CD4-positive, alpha-beta T cell treated with Interleukin-6 for 4 hours (primary cell): Measurements from ENCODE around the gene FYB2.
"Not testable (repeated sequence)": the region's sequence is repeated elsewhere in the genome, so short reads cannot be mapped to it uniquely, and the experiment has no call there.

ENCODE experiments used
- DNase-seq: peaks from one replicate; pipeline ENCODE4 v3.0.0-alpha.2; 2020; ENCODE audit warnings: mixed read lengths

Gene FYB2

DNA sequence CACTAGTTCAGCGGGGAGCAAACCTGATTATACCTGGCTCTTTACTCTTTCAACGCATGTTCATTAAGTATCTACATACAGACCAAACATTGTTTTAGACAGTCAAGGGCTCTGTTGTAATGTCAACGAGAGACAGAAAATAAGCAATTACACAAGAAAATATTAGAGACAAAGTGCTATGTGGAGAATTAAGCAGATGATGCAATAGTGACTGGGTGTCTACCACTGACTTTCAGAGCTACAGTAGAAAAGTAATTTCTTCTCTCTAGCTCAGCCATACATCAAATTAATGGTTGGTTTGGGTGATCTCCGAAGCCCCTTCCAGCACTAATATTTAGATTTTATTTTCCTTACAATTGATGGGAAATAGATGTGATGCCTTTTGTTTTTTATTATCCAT, 23.3 kb downstream of the FYB2 start:
- DNase-seq = no peak

DNA sequence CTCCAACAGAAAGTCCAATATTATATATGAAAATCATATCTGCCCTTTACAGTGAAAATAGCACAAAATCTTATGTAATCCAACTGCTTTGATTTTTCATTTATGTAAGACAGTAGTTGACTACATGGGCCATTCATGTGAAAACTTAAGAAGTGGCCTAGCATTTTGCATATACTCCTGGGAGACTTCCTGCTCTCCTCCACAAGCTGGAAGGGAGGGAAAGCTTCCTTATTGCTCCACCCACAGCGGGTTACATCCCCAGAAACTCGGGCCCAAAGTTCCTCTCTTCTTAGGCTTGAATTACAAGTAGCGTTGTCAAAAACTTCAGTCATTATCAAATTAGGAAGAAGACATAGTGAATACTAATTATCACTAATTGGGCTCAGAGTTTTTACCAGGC, 29.2 kb downstream of the FYB2 start:
- DNase-seq = no peak

DNA sequence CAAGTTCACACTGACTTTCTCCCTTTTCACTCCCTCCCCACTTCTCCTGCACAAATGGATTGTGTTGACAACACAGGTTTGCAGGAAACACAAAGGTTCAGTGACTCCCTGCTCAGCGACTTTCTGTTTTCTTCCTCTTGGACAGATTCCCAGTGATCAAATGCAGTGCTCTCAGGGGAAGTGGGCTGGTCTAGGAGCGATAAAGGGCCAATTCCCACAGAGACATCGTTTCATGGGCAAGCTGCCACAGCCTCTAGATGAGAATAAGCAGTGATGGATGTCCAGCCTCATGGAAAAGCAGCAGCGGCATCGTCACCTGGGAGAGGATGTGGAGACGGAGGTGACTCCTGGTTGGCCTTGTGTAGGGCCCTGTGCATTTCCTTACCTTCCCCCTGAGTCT, 30.6 kb downstream of the FYB2 start:
- no peak for DNase-seq

DNA sequence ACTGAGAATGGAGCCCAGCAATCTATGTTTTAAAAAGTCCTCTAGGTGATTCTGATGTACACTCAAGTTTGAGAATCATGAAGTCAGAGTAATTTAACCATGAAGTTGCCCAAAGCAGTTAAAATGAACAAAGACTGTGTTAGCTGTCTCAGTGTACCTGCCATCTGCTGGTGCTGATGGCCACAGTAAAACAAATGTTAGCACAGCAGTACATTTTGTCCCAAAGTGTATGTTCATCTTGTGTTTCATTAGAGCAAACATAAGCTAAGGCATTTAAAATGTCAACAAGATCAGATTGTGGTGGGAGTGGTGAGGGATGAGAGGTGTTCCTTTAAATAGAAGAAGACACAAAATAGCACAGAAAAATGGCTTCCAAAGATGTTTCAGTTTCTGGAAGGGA, 31.1 kb downstream of the FYB2 start:
- DNase-seq = no peak

DNA sequence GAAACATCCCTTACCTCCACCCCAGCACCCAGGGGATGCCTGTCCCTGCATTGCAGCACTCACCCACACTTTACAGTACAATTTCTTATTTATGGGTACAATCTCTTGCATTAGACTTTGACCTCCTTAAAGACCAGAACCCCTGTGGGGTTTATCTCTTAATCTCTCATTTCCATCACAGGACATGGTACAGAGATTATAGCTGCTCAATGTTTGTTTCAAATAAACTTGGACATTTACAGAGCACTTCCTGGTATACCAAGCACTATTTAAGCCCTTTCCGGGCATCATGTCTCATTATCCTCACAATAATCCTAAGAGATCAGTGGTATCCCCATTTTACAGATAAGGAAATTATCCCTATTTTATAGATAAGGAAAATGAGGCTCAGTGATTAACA, 31.9 kb downstream of the FYB2 start:
- no peak for DNase-seq

DNA sequence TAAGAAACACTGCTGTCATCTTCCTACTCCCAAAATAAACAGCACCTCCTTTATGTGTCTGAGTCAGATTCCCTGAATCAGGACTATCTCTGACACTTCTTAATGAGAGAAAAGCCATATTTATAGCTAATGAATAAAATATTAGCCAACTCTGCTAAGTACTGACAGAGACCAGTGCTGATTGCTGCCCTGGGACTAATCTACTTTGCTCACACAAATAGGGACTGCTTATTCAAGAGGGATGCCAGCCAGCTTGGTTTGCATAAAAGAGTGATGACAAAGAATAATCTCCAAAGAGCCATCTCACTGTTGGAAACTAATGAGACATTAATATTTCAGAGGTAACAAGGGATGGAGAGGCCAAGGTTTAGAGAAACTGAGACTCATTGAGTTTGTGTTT, 36.4 kb downstream of the FYB2 start:
- no peak for DNase-seq

DNA sequence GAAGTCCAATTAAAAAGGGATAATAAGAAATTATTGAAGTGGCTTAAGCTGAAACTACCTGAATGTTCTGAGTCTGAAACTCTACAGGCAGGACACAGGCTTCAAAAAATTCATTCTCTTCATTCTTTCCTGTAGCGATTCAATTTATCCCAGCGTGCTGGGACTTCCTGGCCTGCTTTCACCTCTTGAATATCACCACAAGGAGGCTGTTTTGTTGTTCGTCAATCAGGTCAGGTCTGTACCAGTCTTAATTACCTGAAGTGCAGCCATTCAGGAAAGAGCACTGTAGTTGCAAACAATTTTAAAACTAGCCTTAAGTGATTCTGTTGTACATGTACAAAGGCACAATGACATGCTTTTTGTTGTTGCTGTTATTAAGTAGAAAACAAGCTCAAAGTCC, 38.4 kb downstream of the FYB2 start:
- no peak for DNase-seq

DNA sequence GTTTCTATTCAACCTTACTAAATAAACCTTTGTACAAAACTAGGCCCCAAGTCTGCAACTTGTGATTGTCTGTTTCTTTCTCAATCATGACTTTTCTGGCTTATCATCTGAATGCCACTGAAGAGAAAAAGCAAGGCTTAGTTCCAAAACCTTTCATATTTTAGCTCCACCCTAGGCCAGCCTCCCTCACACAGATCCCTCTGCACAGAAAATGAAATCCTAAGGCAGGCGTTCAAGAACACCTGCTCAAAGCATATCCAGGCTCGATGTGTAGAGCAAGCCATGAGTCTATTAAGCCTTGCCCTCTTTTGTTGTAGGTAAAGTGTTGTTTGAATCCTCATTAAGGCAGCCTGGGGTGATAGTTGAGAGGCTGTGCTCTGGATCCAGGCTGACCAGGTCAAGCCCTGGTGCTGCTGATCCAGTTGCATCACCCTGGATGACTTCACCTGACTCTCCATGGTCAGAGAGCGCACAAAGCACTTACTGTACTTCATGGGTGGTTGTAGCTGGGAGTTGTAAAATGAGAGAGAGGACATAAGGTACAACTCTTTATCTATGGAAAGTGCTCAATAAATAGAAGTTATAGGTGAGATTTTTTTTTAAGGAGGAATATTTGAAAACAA, 39.0 kb downstream of the FYB2 start:
- DNase-seq = no peak

DNA sequence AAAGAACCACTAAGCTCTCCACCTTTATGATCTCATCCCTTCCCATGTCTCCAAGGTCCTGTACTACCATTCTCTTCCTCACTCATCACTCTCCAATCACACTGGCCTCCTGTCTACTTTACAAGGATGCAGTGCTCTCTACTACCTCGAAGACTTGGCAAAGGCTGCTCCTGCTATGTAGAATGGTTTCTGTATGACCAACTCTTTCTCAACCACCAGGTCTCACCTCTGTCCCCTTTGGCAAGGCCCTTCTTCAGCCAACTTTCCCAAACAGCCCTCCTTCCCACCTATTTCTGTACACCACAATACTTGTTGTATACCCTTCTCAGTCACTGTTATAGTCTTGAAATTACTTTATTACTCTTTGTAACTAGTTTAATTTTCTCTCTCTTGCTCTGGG, 41.2 kb downstream of the FYB2 start:
- DNase-seq = no peak

GRCh38 chr1:56774732-56775131, 44.5 kb downstream of the FYB2 start:
- not testable (repeated sequence) for DNase-seq

DNA sequence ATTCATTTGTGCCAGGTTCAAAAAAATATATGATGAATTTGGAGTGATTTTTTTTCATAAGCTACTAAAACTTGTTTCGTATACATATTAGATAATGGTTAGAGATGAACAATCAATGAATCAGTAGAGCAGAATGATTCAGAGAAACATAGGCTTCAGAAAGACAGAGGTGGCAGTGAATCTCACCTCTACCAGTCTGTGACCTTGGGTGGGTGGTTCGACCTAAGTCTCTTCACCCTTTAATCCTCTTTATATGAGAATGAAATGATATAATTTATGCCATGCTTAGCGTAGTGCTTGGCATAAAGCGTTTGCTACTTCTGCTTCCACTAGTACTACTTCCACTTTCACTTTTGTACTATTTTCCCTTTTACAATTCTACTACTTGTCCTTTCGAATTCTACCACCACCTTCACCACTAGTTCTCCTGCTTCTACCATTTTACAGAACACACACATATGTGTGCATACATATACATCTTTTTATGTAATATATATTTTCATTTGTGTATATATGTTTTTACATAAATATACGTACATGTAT, 45.1 kb downstream of the FYB2 start:
- no peak for DNase-seq

DNA sequence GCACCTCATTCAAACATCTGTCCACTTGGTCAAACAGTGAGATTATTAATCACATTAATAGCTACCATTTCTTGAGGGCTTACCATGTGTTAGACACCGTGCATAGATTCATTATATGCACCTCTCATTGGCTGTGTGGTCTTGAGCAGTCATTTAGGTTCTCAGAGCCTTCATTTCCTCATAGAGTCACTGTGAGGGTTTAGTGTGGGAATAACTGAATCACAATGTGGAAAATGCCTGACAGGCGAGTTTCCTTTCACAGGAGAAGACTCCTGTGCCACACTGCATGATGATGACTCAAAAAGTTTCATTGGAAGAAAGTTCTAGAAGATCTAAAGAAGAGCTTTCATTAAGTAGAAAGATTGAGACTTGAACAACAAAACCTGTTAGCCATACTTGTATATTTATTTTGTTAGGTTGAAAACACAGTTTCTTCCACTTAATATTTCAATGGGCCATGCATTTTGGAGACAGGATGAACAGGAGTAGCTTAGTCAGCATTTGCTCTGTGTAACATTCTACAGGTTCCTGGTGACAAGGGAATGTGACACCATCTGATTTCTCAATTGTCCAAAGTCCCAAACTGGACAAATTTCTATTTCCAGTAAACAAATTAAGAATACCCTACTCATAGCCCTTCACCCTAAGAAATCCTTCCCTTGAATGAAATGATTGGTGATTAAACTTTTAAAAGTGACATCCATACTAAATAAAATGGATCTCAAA, 45.7 kb downstream of the FYB2 start:
- no peak for DNase-seq

- no peak for DNase-seq
Observed at GRCh38 chr1:56771717-56772116, 47.5 kb downstream of the FYB2 start.

DNA sequence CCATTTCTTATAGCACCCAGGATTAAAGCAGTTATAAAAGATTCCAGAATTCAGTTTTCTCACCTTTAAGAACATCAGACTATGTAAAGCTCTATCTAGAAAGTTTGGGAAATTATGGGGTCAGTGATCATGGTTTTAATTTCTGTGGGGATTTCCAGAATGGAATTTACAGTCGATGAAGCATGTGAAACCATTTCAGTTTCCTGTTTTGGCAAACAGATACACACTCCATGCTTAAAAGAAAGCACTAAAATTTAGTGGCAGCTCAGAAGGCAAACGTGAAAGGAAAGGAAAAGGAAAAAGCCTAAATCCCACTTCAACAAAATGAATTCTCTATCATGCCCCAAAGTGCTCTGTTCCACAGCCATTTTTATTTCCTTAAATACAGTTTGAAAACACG, 60.4 kb downstream of the FYB2 start:
- DNase-seq = no peak

DNA sequence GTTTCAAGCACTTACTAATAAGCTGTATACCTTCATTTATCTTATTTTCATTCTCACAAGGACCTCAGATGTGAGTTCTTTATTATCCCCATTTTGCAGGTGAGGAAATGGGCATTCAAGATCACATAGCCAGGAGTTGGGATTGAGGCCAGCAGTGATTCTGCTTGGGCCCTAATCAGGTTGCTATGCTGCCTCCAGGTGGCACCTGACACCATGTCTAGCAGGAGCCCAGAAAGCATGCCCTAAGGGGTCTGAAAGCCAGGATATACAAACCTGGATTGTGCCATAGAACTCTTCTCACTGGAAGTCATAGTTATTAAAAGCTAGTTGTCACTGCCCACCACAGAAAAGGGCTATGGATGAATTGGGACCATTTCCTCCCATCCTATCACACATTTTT, 61.1 kb downstream of the FYB2 start:
- no peak for DNase-seq

- DNase-seq = no peak
Observed at GRCh38 chr1:56755911-56756310, 63.3 kb downstream of the FYB2 start.

DNA sequence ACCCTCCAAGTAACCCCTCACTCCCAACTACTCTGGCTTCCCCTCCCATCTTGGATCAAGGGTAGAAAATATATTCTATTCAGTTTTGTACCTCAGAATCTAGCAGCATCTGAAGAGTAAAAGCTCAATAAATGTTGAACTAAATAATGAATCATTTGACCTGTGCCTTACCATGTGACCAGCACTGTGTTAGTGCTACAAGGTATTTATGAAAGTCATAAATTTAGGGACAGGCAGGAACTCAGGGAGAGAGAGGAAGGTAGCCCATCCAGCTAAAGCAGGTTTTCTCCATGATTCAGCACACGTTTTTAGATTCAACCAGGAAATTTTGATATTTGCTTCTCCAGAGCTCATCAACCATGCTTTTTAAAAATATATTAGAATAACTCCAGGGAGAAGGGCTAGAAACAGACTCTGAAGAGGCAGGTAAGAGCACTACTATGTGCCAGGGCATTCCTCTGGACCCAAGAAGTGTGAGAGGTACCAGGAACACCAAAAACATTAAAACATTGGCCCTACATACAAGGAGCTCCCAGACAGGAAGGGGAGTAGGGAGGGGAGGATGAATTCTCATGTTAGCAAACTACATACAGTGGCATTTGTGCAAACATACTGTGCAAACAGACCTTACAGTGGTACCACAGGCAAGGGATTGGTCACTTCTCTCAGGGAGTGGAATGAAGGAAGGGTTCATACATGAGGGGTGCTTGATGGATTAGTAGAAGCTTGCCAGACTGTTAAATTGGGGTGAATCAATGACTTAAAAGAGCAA, 64.3 kb downstream of the FYB2 start:
- DNase-seq = no peak

DNA sequence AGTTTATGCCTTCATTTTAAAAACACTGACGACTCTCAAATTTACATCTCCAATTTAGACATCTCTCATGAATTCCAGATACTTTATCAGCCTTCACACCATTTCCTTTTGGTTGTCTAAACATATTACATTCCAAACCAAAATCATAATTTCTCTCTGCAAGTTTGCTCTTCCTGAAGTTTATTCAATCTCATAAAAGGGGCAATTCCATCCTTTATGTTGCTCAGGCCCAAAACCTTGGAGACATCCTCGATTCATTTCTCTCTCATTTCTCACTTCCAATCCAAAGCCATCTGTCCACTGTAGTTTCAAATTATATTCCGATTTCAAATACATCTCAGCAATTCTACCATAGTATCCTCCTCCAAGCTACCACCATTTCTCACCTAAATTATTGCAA, 74.0 kb downstream of the FYB2 start:
- no peak for DNase-seq

- DNase-seq = no peak
Observed at GRCh38 chr1:56728964-56729363, 90.2 kb downstream of the FYB2 start.

GRCh38 chr1:56726706-56727105, 92.5 kb downstream of the FYB2 start:
- no peak for DNase-seq

- no peak for DNase-seq
Observed at GRCh38 chr1:56719171-56719570, 100.0 kb downstream of the FYB2 start.

DNA sequence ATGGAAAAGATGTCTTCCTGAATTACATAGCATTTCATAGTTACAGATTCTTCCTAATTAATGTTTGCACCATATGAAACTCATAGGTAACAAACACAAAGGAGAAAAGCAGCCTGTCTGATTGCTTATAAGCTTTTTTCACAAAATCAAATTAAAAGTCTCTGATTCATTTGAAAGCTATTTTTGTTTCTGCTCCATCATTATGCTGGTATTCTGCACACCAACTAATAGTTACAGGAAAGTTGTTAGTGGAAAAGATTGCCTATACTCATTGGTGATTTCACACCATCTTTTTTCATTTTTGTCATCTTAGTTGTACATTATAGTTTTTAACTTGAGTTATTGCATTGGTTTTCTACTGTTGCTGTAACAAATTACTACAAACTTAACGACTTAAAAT, 104.0 kb downstream of the FYB2 start:
- no peak for DNase-seq

- DNase-seq = no peak
Observed at GRCh38 chr1:56713112-56713511, 106.1 kb downstream of the FYB2 start.

GRCh38 chr1:56712150-56712549, 107.1 kb downstream of the FYB2 start:
- no peak for DNase-seq
